PC-3 (cell line): ENCODE data around the gene TMEM256. TPM values are rescaled to one million over a fixed set of nuclear protein-coding genes. Genes with fewer than 3 reads are reported as not detected.

Source experiments
- ATAC-seq: fragments of 200-7000 bp; cut with Tn5 transposase; 2 replicates; pipeline ENCODE4 v1.9.1; 2020; ENCODE audit warnings: mild to moderate bottlenecking, moderate library complexity
- BruUV-seq: library from RNA; stranded (reverse); fragments of 400-500 nt; replicated peaks from 2 replicates; lab custom pipeline; 2021; lab: Mats Ljungman, UMichigan
- CTCF ChIA-PET: fragments of 300-600 bp; sonication (Branson Sonifier 250); formaldehyde crosslinking; loops from one replicate; lab custom pipeline; 2022; ENCODE audit warnings: antibody characterized with exemption; lab: Charles Lee
- POLR2A ChIA-PET: fragments of 300-600 bp; sonication (Branson Sonifier 250); formaldehyde crosslinking; loops from one replicate; lab custom pipeline; 2022; ENCODE audit warnings: antibody characterized with exemption; ENCODE audit not compliant: unreplicated experiment; lab: Charles Lee
- DNase-seq: peaks from one replicate; pipeline ENCODE4 v3.0.0-alpha.2; 2015
- H2AFZ ChIP-seq: fragments of 300-600 bp; sonication (generic); 2 replicates; pipeline ENCODE4 v1.6.0; 2016; ENCODE audit warnings: antibody characterized with exemption, low read length
- H3F3A ChIP-seq: fragments of 300-600 bp; sonication (generic); one replicate; pipeline ENCODE4 v1.6.0; 2017; ENCODE audit warnings: antibody characterized with exemption, low read length, control low read depth, mild to moderate bottlenecking; ENCODE audit not compliant: unreplicated experiment
- H3K27ac ChIP-seq: fragments of 300-600 bp; sonication (generic); 2 replicates; pipeline ENCODE4 v1.5.1; 2016; ENCODE audit warnings: mild to moderate bottlenecking, low read length
- H3K27me3 ChIP-seq: fragments of 300-600 bp; sonication (generic); 2 replicates; pipeline ENCODE4 v1.6.1; 2016; ENCODE audit warnings: low read length, mixed read lengths
- H3K36me3 ChIP-seq: fragments of 300-600 bp; sonication (generic); 2 replicates; pipeline ENCODE4 v1.6.1; 2016; ENCODE audit warnings: low read depth, mixed run types, low read length, mixed read lengths
- H3K4me1 ChIP-seq: fragments of 300-600 bp; sonication (generic); 2 replicates; pipeline ENCODE4 v1.5.1; 2016; ENCODE audit warnings: low read length; ENCODE audit not compliant: insufficient read depth
- H3K4me2 ChIP-seq: fragments of 300-600 bp; sonication (generic); 2 replicates; pipeline ENCODE4 v1.6.0; 2016; ENCODE audit warnings: low read length
- H3K4me3 ChIP-seq: fragments of 300-600 bp; sonication (generic); 2 replicates; pipeline ENCODE4 v1.5.1; 2016; ENCODE audit warnings: mild to moderate bottlenecking, low read length, mixed read lengths
- H3K79me2 ChIP-seq: fragments of 300-600 bp; sonication (generic); 2 replicates; pipeline ENCODE4 v1.6.1; 2017; ENCODE audit warnings: low read length, mixed read lengths
- H3K9ac ChIP-seq: fragments of 300-600 bp; sonication (generic); 2 replicates; pipeline ENCODE4 v1.6.0; 2016; ENCODE audit warnings: mild to moderate bottlenecking, low read length
- H3K9me2 ChIP-seq: fragments of 300-600 bp; sonication (generic); replicated peaks from 2 replicates; pipeline ENCODE4 v1.6.1; 2016; ENCODE audit warnings: mixed run types, low read length, mixed read lengths
- H3K9me3 ChIP-seq: fragments of 300-600 bp; sonication (generic); 2 replicates; pipeline ENCODE4 v1.6.1; 2016; ENCODE audit warnings: low read length, mixed read lengths
- H4K20me1 ChIP-seq: fragments of 300-600 bp; sonication (generic); 2 replicates; pipeline ENCODE4 v1.6.1; 2016; ENCODE audit warnings: low read length, mixed read lengths
- CTCF ChIP-seq: fragments of 300-600 bp; sonication (generic); conservative IDR thresholded peaks from 2 replicates; pipeline ENCODE4 v1.5.1; 2017; ENCODE audit warnings: antibody characterized with exemption, low read depth, mild to moderate bottlenecking, low read length
- EZH2 ChIP-seq: fragments of 300-600 bp; sonication (generic); IDR thresholded peaks from one replicate; pipeline ENCODE4 v1.6.1; 2017; ENCODE audit warnings: antibody characterized with exemption, mild to moderate bottlenecking, low read length; ENCODE audit not compliant: unreplicated experiment
- EZH2phosphoT487 ChIP-seq: fragments of 300-600 bp; sonication (generic); IDR thresholded peaks from 2 replicates; pipeline ENCODE4 v1.6.1; 2018; ENCODE audit warnings: mild to moderate bottlenecking, antibody characterized with exemption, low read length, borderline replicate concordance
- intact Hi-C: fragments of 100-400 bp; cut with micrococcal nuclease; formaldehyde crosslinking; loops from 2 replicates; pipeline ENCODE4 v1.9.0; 2023
- total RNA-seq: library from RNA; depleted of rRNA; stranded (reverse); fragments of >200 nt; gene quantifications from 2 replicates; pipeline ENCODE4 v1.2.3, GENCODE V29; 2014

TMEM256 gene
- total RNA-seq, 1 experiment from 2014 or later = 82.4 TPM

DNA sequence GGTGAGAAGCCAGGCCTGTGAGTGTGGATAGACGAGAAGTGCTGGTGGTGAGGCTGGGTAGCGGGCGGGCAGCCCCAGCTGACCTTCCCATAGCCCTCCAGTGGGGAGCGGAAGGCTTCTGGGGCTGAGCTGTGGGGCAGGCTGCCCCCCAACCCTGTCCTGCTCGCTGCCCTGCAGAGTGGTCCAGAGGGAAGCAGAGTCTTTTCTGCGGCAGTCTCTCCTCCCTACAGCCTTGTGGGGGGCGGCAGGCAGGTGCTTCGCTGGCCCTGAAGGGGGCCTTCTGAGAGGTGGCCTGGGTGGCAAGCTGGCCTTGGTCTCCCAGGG, 7.5 kb upstream of the TMEM256 start:
- no peak overlapping the region for H3K4me2 ChIP-seq
- no TSS peak for BruUV-seq
- H3K9me3 ChIP-seq = no peaks in the 10 kb centered on the region
- no peak overlapping the region for H3K4me3 ChIP-seq
- CTCF ChIA-PET = no interaction called here
- DNase-seq = no peak
- no peaks in the 10 kb centered on the region for H3F3A ChIP-seq
- no peak overlapping the region for H3K9ac ChIP-seq
- intact Hi-C loops = no loop called here
- no peak overlapping the region for H2AFZ ChIP-seq
- H3K36me3 ChIP-seq = no peaks in the 10 kb centered on the region
- H3K27me3 ChIP-seq = no peaks in the 10 kb centered on the region
- H3K27ac ChIP-seq = no peak overlapping the region
- TF ChIP-seq EZH2phosphoT487 = no peak
- TF ChIP-seq EZH2 = no peak
- TF ChIP-seq CTCF = no peak
- H3K4me1 ChIP-seq = no peaks in the 10 kb centered on the region
- ATAC-seq = no peak
- no peaks in the 10 kb centered on the region for H4K20me1 ChIP-seq
- no peaks in the 10 kb centered on the region for H3K9me2 ChIP-seq
- no peaks in the 10 kb centered on the region for H3K79me2 ChIP-seq
- POLR2A ChIA-PET = no interaction called here

DNA sequence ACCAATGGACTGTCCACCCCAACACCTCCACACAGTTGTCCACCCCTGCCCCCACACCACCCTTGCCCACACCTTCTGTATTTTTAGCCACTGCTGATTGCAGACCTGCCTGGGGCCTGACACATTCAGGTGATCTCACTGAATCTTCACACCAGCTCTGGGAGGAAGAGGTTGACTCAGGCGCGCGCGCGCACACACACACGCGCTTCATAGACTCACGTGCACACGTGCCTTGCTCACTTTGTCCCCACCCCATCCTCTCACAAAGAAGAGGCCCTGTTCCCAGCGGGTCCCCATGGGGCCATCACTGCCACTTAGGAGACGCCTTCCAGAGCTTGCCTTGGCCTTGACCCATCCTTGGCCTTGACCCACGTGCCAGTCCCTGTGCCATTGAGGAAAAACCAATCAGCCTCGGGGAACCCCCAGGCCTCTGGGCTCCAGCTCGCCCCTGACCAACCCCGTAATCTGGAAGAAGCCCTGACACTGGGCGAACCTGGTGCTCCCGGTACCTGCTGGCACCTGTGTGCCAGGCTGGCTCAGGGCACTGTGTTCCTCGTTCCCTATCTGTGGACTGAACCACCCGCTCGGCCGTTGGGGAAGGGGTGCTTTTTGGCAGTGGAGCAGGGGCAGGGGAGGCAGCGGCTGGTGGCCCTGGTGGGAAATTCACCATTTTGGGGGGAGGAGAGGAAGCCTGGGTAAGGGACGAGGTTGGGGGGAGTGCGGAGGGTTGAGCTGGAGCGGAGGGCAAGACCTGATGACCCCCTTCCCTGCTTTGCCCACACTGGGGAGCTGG, 6.9 kb upstream of the TMEM256 start:
- Histone ChIP-seq H2AFZ (no peak overlapping the region), H3K4me2 (no peak overlapping the region), H3K4me1 (peaks cover 1% of the 10 kb centered on the region; the same call in 1 of the 2 replicates), H3K9me2 (no peaks in the 10 kb centered on the region), H3F3A (no peaks in the 10 kb centered on the region), H3K4me3 (no peak overlapping the region), H3K9ac (no peak overlapping the region), H3K27ac (no peak overlapping the region), H3K9me3 (no peaks in the 10 kb centered on the region), H3K27me3 (no peaks in the 10 kb centered on the region), H4K20me1 (no peaks in the 10 kb centered on the region), H3K79me2 (no peaks in the 10 kb centered on the region), H3K36me3 (no peaks in the 10 kb centered on the region)
- ChIA-PET POLR2A (no interaction called here), CTCF (no interaction called here)
- BruUV-seq = no TSS peak
- intact Hi-C loops = no loop called here
- ATAC-seq (no peak), DNase-seq (no peak)
- TF ChIP-seq EZH2phosphoT487 (no peak), CTCF (no peak), EZH2 (no peak)

DNA sequence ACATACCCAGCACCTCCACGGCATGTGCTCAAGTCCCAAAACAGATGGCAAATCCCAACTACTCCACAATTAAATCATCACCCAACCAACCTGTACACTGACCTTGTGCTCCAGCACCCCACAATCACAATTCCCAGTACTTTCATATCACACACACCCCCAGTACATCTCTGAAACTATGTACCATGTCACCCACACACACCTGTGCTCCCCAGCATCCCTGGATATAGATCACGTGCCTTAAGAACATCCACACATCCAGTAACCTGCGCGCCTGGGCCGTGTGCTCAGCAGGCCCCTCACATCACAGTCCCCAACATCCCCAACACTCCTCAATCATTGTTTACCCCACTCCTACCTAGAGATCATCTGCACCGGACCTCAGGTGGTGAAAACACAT, 5.8 kb upstream of the TMEM256 start:
- no peak overlapping the region for H3K27ac ChIP-seq
- no peaks in the 10 kb centered on the region for H3K9me3 ChIP-seq
- intact Hi-C loops = no loop called here
- no peaks in the 10 kb centered on the region for H3K79me2 ChIP-seq
- H3K4me1 ChIP-seq = peaks cover 4% of the 10 kb centered on the region; the same call in 1 of the 2 replicates
- ATAC-seq (no peak), DNase-seq (no peak)
- H4K20me1 ChIP-seq = no peaks in the 10 kb centered on the region
- ChIA-PET CTCF (no interaction called here), POLR2A (no interaction called here)
- no peak overlapping the region for H3K4me2 ChIP-seq
- H3K4me3 ChIP-seq = no peak overlapping the region
- no peaks in the 10 kb centered on the region for H3K36me3 ChIP-seq
- H3K9me2 ChIP-seq = no peaks in the 10 kb centered on the region
- BruUV-seq = no TSS peak
- TF ChIP-seq EZH2 = no peak
- no peak for TF ChIP-seq CTCF
- TF ChIP-seq EZH2phosphoT487 = no peak
- H3K27me3 ChIP-seq = no peaks in the 10 kb centered on the region
- H2AFZ ChIP-seq = no peak overlapping the region
- H3F3A ChIP-seq = no peaks in the 10 kb centered on the region
- no peak overlapping the region for H3K9ac ChIP-seq
